WTC11 (cell line): ENCODE results near the gene FAM118B. TPM values are rescaled to one million over a fixed set of nuclear protein-coding genes. Genes with fewer than 3 reads are reported as not detected.

Source experiments
- ATAC-seq: fragments of 200-7000 bp; cut with Tn5 transposase; 2 replicates; pipeline ENCODE4 v1.10.0; 2021; ENCODE audit warnings: mild to moderate bottlenecking, moderate library complexity
- CTCF ChIA-PET: fragments of 300-600 bp; sonication (Branson Sonifier 250); formaldehyde crosslinking; loops from one replicate; lab custom pipeline; 2021; ENCODE audit warnings: antibody characterized with exemption; lab: Charles Lee
- POLR2A ChIA-PET: fragments of 350-600 bp; sonication (Branson Sonifier 250); formaldehyde crosslinking; loops from one replicate; lab custom pipeline; 2021; ENCODE audit warnings: antibody characterized with exemption; lab: Charles Lee
- DNase-seq: peaks from one replicate; pipeline ENCODE4 v3.0.0; 2021; ENCODE audit warnings: low spot score
- H3K27ac Mint-ChIP-seq: 2 replicates; pipeline ENCODE4 v1.8.0; 2021; ENCODE audit warnings: mixed read lengths
- H3K27me3 Mint-ChIP-seq: 2 replicates; pipeline ENCODE4 v1.8.0; 2021; ENCODE audit warnings: low read depth, mild to moderate bottlenecking, moderate library complexity, mixed read lengths
- H3K36me3 Mint-ChIP-seq: 2 replicates; pipeline ENCODE4 v1.8.0; 2021; ENCODE audit warnings: mixed read lengths
- H3K4me1 Mint-ChIP-seq: 2 replicates; pipeline ENCODE4 v1.8.0; 2022; ENCODE audit warnings: mixed read lengths
- H3K4me3 Mint-ChIP-seq: 2 replicates; pipeline ENCODE4 v1.8.0; 2021; ENCODE audit warnings: mild to moderate bottlenecking, moderate library complexity, mixed read lengths
- H3K9me3 Mint-ChIP-seq: 2 replicates; pipeline ENCODE4 v1.8.0; 2021; ENCODE audit warnings: mixed read lengths
- AFF4 ChIP-seq: sonication (generic); formaldehyde crosslinking; IDR thresholded peaks from 2 replicates; pipeline ENCODE4 v1.8.1; 2023; ENCODE audit warnings: mild to moderate bottlenecking, missing genetic modification reagents, borderline replicate concordance
- ATF2 ChIP-seq: sonication (generic); formaldehyde crosslinking; IDR thresholded peaks from 2 replicates; pipeline ENCODE4 v1.8.1; 2022; ENCODE audit warnings: low read depth, missing genetic modification reagents, borderline replicate concordance
- CTCF ChIP-seq: fragments of 200-600 bp; IDR thresholded peaks from 2 replicates; pipeline ENCODE4 v1.8.0; 2022; ENCODE audit warnings: antibody characterized with exemption
- E2F5 ChIP-seq: sonication (generic); formaldehyde crosslinking; IDR thresholded peaks from 2 replicates; pipeline ENCODE4 v1.8.1; 2022; ENCODE audit warnings: mild to moderate bottlenecking, moderate library complexity, missing genetic modification reagents
- FOXK1 ChIP-seq: sonication (generic); formaldehyde crosslinking; IDR thresholded peaks from 2 replicates; pipeline ENCODE4 v1.8.0; 2022; ENCODE audit warnings: mild to moderate bottlenecking, moderate library complexity, missing genetic modification reagents
- JUN ChIP-seq: sonication (generic); formaldehyde crosslinking; IDR thresholded peaks from 2 replicates; pipeline ENCODE4 v1.8.0; 2023; ENCODE audit warnings: mild to moderate bottlenecking, missing genetic modification reagents
- MYBL2 ChIP-seq: sonication (generic); formaldehyde crosslinking; IDR thresholded peaks from 2 replicates; pipeline ENCODE4 v1.8.1; 2023; ENCODE audit warnings: mild to moderate bottlenecking, moderate library complexity, missing genetic modification reagents
- NFE2L1 ChIP-seq: sonication (generic); formaldehyde crosslinking; IDR thresholded peaks from 2 replicates; pipeline ENCODE4 v1.8.1; 2023; ENCODE audit warnings: missing genetic modification reagents
- SMAD3 ChIP-seq: sonication (generic); formaldehyde crosslinking; IDR thresholded peaks from 2 replicates; pipeline ENCODE4 v1.8.0; 2022; ENCODE audit warnings: missing genetic modification reagents, mild to moderate bottlenecking, borderline replicate concordance
- TCF7 ChIP-seq: sonication (generic); formaldehyde crosslinking; IDR thresholded peaks from 2 replicates; pipeline ENCODE4 v1.8.0; 2022; ENCODE audit warnings: mild to moderate bottlenecking, low read depth, missing genetic modification reagents, moderate library complexity
- ZBTB21 ChIP-seq: sonication (generic); formaldehyde crosslinking; IDR thresholded peaks from 2 replicates; pipeline ENCODE4 v1.8.1; 2023; ENCODE audit warnings: mild to moderate bottlenecking, missing genetic modification reagents, borderline replicate concordance
- ZNF232 ChIP-seq: sonication (generic); formaldehyde crosslinking; IDR thresholded peaks from 2 replicates; pipeline ENCODE4 v1.8.0; 2022; ENCODE audit warnings: mild to moderate bottlenecking, missing genetic modification reagents
- ZNF423 ChIP-seq: fragments of 250-450 bp; sonication (Bioruptor Pico); IDR thresholded peaks from 2 replicates; pipeline ENCODE4 v2.1.2; 2022; ENCODE audit warnings: mild to moderate bottlenecking, moderate library complexity
- total RNA-seq: library from RNA; stranded (reverse); gene quantifications from 3 replicates; pipeline ENCODE4 v1.2.3, GENCODE V29; 2021
- TF ChIP-seq, protein P1 (sequence below): fragments of 250-450 bp; sonication (Bioruptor Pico); IDR thresholded peaks from 2 replicates; pipeline ENCODE4 v1.9.0; 2021; ENCODE audit warnings: mild to moderate bottlenecking
- TF ChIP-seq, protein P2 (sequence below): fragments of 250-450 bp; sonication (Bioruptor Pico); IDR thresholded peaks from 2 replicates; pipeline ENCODE4 v1.9.0; 2021; ENCODE audit warnings: moderate library complexity, mild to moderate bottlenecking, inconsistent platforms, borderline replicate concordance

Gene FAM118B
- total RNA-seq, 1 experiment from 2014 or later = 35.3 TPM

- Mint-ChIP-seq H3K9me3 (peaks cover 22% of the 10 kb centered on the region), H3K27me3 (no peaks in the 10 kb centered on the region)
- no peak for DNase-seq
- TF ChIP-seq ATF2 = no peak
- TF ChIP-seq, protein P1, sequence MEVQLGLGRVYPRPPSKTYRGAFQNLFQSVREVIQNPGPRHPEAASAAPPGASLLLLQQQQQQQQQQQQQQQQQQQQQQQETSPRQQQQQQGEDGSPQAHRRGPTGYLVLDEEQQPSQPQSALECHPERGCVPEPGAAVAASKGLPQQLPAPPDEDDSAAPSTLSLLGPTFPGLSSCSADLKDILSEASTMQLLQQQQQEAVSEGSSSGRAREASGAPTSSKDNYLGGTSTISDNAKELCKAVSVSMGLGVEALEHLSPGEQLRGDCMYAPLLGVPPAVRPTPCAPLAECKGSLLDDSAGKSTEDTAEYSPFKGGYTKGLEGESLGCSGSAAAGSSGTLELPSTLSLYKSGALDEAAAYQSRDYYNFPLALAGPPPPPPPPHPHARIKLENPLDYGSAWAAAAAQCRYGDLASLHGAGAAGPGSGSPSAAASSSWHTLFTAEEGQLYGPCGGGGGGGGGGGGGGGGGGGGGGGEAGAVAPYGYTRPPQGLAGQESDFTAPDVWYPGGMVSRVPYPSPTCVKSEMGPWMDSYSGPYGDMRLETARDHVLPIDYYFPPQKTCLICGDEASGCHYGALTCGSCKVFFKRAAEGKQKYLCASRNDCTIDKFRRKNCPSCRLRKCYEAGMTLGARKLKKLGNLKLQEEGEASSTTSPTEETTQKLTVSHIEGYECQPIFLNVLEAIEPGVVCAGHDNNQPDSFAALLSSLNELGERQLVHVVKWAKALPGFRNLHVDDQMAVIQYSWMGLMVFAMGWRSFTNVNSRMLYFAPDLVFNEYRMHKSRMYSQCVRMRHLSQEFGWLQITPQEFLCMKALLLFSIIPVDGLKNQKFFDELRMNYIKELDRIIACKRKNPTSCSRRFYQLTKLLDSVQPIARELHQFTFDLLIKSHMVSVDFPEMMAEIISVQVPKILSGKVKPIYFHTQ (CRISPR knock-in tag) = no peak
- TF ChIP-seq MYBL2 (CRISPR knock-in tag) = no peak
- no peak for TF ChIP-seq ZNF232
- no peak for TF ChIP-seq ZBTB21 (CRISPR knock-in tag)
- TF ChIP-seq TCF7 = no peak
- no peak for TF ChIP-seq FOXK1
- no peak for TF ChIP-seq CTCF
- TF ChIP-seq NFE2L1 (CRISPR knock-in tag) = no peak
- TF ChIP-seq AFF4 (CRISPR knock-in tag) = no peak
- TF ChIP-seq ZNF423 (CRISPR knock-in tag) = no peak
- TF ChIP-seq JUN (CRISPR knock-in tag) = no peak
- TF ChIP-seq SMAD3 (CRISPR knock-in tag) = no peak
- TF ChIP-seq E2F5 (CRISPR knock-in tag) = no peak
- TF ChIP-seq, protein P2, sequence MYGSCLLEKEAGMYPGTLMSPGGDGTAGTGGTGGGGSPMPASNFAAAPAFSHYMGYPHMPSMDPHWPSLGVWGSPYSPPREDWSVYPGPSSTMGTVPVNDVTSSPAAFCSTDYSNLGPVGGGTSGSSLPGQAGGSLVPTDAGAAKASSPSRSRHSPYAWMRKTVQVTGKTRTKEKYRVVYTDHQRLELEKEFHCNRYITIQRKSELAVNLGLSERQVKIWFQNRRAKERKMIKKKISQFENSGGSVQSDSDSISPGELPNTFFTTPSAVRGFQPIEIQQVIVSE (CRISPR knock-in tag) = no peak
- TF ChIP-seq, all 79 proteins: peak for 0
- POLR2A ChIA-PET = no interaction called here
- no peak for ATAC-seq
- Mint-ChIP-seq H3K4me3 (no peak overlapping the region), H3K4me1 (no peaks in the 10 kb centered on the region), H3K27ac (no peak overlapping the region), H3K36me3 (peaks cover 85% of the 10 kb centered on the region)
- CTCF ChIA-PET = no interaction called here
Measured at GRCh38 chr11:126198648-126199047, 12.9 kb upstream of the FAM118B start.
